ENCODE results near the gene RFLNA. TPM values are rescaled to one million over a fixed set of nuclear protein-coding genes. Genes with fewer than 3 reads are reported as not detected.

RFLNA gene
- total RNA-seq, 2 experiments from 2014 or later, result not detected

GRCh38 chr12:124356221-124356620, 61.3 kb downstream of the RFLNA start:
- Histone ChIP-seq H3K9me3 (ENCODE audit: low read length) (no peaks in the 10 kb centered on the region), H3K9me2 (ENCODE audit: insufficient read depth, low read length) (no peaks in the 10 kb centered on the region), H3K4me2 (ENCODE audit: low read length) (no peak overlapping the region), H2AFZ (ENCODE audit: low read length) (no peak overlapping the region), H3K36me3 (ENCODE audit: insufficient read depth, low read length) (peaks cover 32% of the 10 kb centered on the region), H3K4me3 (ENCODE audit: low read depth, low read length, poor library complexity, severe bottlenecking) (no peak overlapping the region), H3K27ac (ENCODE audit: low read depth, low read length, poor library complexity, severe bottlenecking) (no peak overlapping the region), H4K20me1 (ENCODE audit: insufficient read depth, low read length) (no peaks in the 10 kb centered on the region), H3K4me1 (ENCODE audit: insufficient read depth, low read length, poor library complexity, severe bottlenecking) (no peaks in the 10 kb centered on the region), H3K79me2 (ENCODE audit: insufficient read depth, low read depth, low read length) (no peaks in the 10 kb centered on the region)
- DNase-seq (ENCODE audit: low spot score), result no peak
- ChIA-PET POLR2A (no interaction called here), CTCF (ENCODE audit: unreplicated experiment) (no interaction called here)
- no TSS peak for BruUV-seq (replicated peaks)
- intact Hi-C loops (cut with micrococcal nuclease; ENCODE audit: unreplicated experiment), result no loop called here
- no peak for TF ChIP-seq EZH2phosphoT487 (IDR thresholded peaks at IDR 0.05; ENCODE audit: borderline replicate concordance, low read depth, low read length)
- TF ChIP-seq, protein P1, sequence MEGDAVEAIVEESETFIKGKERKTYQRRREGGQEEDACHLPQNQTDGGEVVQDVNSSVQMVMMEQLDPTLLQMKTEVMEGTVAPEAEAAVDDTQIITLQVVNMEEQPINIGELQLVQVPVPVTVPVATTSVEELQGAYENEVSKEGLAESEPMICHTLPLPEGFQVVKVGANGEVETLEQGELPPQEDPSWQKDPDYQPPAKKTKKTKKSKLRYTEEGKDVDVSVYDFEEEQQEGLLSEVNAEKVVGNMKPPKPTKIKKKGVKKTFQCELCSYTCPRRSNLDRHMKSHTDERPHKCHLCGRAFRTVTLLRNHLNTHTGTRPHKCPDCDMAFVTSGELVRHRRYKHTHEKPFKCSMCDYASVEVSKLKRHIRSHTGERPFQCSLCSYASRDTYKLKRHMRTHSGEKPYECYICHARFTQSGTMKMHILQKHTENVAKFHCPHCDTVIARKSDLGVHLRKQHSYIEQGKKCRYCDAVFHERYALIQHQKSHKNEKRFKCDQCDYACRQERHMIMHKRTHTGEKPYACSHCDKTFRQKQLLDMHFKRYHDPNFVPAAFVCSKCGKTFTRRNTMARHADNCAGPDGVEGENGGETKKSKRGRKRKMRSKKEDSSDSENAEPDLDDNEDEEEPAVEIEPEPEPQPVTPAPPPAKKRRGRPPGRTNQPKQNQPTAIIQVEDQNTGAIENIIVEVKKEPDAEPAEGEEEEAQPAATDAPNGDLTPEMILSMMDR (conservative IDR thresholded peaks at IDR 0.05; ENCODE audit: low read length), result no peak

GRCh38 chr12:124357616-124358015, 62.7 kb downstream of the RFLNA start:
- no peaks in the 10 kb centered on the region for H4K20me1 ChIP-seq (ENCODE audit: insufficient read depth, low read length)
- H3K4me3 ChIP-seq (ENCODE audit: low read depth, low read length, poor library complexity, severe bottlenecking), result no peak overlapping the region
- intact Hi-C loops (cut with micrococcal nuclease; ENCODE audit: unreplicated experiment), result no loop called here
- DNase-seq (ENCODE audit: low spot score), result no peak
- TF ChIP-seq EZH2phosphoT487 (IDR thresholded peaks at IDR 0.05; ENCODE audit: borderline replicate concordance, low read depth, low read length), result no peak
- TF ChIP-seq, protein P1 (conservative IDR thresholded peaks at IDR 0.05; ENCODE audit: low read length), result no peak
- H3K79me2 ChIP-seq (ENCODE audit: insufficient read depth, low read depth, low read length), result no peaks in the 10 kb centered on the region
- no peak overlapping the region for H3K4me2 ChIP-seq (ENCODE audit: low read length)
- CTCF ChIA-PET (ENCODE audit: unreplicated experiment), result no interaction called here
- BruUV-seq (replicated peaks), result no TSS peak
- no peaks in the 10 kb centered on the region for H3K9me3 ChIP-seq (ENCODE audit: low read length)
- H3K36me3 ChIP-seq (ENCODE audit: insufficient read depth, low read length), result peaks cover 32% of the 10 kb centered on the region
- no peak overlapping the region for H3K27ac ChIP-seq (ENCODE audit: low read depth, low read length, poor library complexity, severe bottlenecking)
- no peaks in the 10 kb centered on the region for H3K9me2 ChIP-seq (ENCODE audit: insufficient read depth, low read length)
- H2AFZ ChIP-seq (ENCODE audit: low read length), result no peak overlapping the region
- POLR2A ChIA-PET, result no interaction called here
- H3K4me1 ChIP-seq (ENCODE audit: insufficient read depth, low read length, poor library complexity, severe bottlenecking), result no peaks in the 10 kb centered on the region

- no peak for DNase-seq (ENCODE audit: low spot score)
- no TSS peak for BruUV-seq (replicated peaks)
- POLR2A ChIA-PET, result interaction anchor here (0.6 kb wide), 1 partner anchor 27 kb away, joined by 5 read pairs; no protein-coding TSS in a partner anchor
- H3K9me2 ChIP-seq (ENCODE audit: insufficient read depth, low read length), result no peaks in the 10 kb centered on the region
- CTCF ChIA-PET (ENCODE audit: unreplicated experiment), result interaction anchor here (0.6 kb wide), 1 partner anchor 522 kb away, joined by 3 read pairs; no protein-coding TSS in a partner anchor
- H3K4me2 ChIP-seq (ENCODE audit: low read length), result no peak overlapping the region
- no peaks in the 10 kb centered on the region for H4K20me1 ChIP-seq (ENCODE audit: insufficient read depth, low read length)
- no peak overlapping the region for H3K27ac ChIP-seq (ENCODE audit: low read depth, low read length, poor library complexity, severe bottlenecking)
- no peak overlapping the region for H2AFZ ChIP-seq (ENCODE audit: low read length)
- peaks cover 26% of the 10 kb centered on the region for H3K36me3 ChIP-seq (ENCODE audit: insufficient read depth, low read length)
- no peak for TF ChIP-seq EZH2phosphoT487 (IDR thresholded peaks at IDR 0.05; ENCODE audit: borderline replicate concordance, low read depth, low read length)
- TF ChIP-seq, protein P1 (conservative IDR thresholded peaks at IDR 0.05; ENCODE audit: low read length), result no peak
- no peaks in the 10 kb centered on the region for H3K4me1 ChIP-seq (ENCODE audit: insufficient read depth, low read length, poor library complexity, severe bottlenecking)
- no peak overlapping the region for H3K4me3 ChIP-seq (ENCODE audit: low read depth, low read length, poor library complexity, severe bottlenecking)
- H3K9me3 ChIP-seq (ENCODE audit: low read length), result no peaks in the 10 kb centered on the region
- intact Hi-C loops (cut with micrococcal nuclease; ENCODE audit: unreplicated experiment), result no loop called here
- H3K79me2 ChIP-seq (ENCODE audit: insufficient read depth, low read depth, low read length), result no peaks in the 10 kb centered on the region
These were observed 63.7 kb downstream of the RFLNA start for GRCh38 chr12:124358572-124358971.
